ENCODE data around the gene COMMD3.

COMMD3 gene

GRCh38 chr10:22318772-22319171 is 2.6 kb downstream of the COMMD3 start:
- in situ Hi-C loops (cut with MboI; ENCODE audit: low sequenced_read_pairs), result loop anchor here (25.0 kb wide), 1 partner anchor 306 kb away; the partner anchor contains the start of gene DNAJC1

DNA sequence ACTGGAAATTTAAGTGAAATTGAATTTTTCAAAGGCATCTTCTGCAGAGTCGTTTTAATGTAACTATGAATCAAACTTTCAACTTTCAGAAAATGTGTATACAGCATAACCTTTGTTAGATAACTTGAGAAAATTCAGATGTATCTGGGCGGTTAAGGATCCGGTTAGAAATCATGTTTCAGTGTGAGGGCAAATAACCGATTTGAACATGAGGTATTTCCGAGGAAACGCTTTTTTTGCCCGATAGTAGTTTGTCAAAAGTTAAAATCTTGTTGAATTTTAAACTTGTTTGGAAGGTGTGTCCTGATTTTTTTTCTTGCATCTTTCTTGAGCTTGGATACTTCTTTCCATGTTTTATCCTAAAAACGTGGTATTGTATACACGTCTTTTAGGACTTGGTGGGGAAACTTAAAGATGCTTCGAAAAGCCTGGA is 3.4 kb downstream of the COMMD3 start:
- in situ Hi-C loops (cut with MboI; ENCODE audit: low sequenced_read_pairs), result loop anchor here (25.0 kb wide), 1 partner anchor 307 kb away; the partner anchor contains the start of gene DNAJC1

DNA sequence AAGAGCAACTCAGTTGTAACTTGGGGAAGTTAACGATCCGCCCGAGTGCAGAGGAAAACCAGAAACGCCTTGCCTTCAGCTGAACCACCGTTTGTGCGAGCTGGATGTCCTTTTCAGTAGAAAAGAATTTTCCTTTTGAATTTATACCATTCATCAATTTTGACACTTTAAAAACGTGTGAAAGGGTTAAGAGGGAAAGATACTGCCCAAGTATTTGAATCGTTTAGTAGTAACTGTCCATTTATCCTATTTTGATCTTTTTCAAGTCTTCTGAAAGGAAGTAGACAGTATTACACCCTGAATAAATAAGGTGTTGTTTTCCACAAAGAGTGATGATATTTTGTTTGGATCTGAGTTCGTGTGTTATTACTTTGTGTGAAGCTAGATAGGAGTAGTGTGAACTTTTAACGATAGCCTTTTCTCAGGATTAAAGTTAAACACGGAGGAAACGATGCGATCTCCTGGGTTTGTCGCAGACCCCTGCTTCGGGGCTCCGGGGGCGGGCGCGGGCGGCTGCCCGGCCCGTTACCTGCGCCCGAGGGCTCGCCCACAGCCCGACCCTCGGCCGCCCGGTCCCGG is 3.9 kb downstream of the COMMD3 start:
- in situ Hi-C loops (cut with MboI; ENCODE audit: low sequenced_read_pairs), result loop anchor here (25.0 kb wide), 1 partner anchor 308 kb away; the partner anchor contains the start of gene DNAJC1

- in situ Hi-C loops (cut with MboI; ENCODE audit: low sequenced_read_pairs), result loop anchor here (25.0 kb wide), 1 partner anchor 308 kb away; the partner anchor contains the start of gene DNAJC1
These were observed 4.5 kb downstream of the COMMD3 start, which contains the start of gene BMI1 for GRCh38 chr10:22320591-22321155. BMI1 (plus strand) TSS chr10:22321099; CDS start chr10:22326450, 5,351 bp downstream.

GRCh38 chr10:22321156-22321923 is 5.2 kb downstream of the COMMD3 start:
- in situ Hi-C loops (cut with MboI; ENCODE audit: low sequenced_read_pairs), result loop anchor here (25.0 kb wide), 1 partner anchor 309 kb away; the partner anchor contains the start of gene DNAJC1

- in situ Hi-C loops (cut with MboI; ENCODE audit: low sequenced_read_pairs), result loop anchor here (25.0 kb wide), 1 partner anchor 310 kb away; the partner anchor contains the start of gene DNAJC1
These were observed 5.9 kb downstream of the COMMD3 start for GRCh38 chr10:22321924-22322640.

DNA sequence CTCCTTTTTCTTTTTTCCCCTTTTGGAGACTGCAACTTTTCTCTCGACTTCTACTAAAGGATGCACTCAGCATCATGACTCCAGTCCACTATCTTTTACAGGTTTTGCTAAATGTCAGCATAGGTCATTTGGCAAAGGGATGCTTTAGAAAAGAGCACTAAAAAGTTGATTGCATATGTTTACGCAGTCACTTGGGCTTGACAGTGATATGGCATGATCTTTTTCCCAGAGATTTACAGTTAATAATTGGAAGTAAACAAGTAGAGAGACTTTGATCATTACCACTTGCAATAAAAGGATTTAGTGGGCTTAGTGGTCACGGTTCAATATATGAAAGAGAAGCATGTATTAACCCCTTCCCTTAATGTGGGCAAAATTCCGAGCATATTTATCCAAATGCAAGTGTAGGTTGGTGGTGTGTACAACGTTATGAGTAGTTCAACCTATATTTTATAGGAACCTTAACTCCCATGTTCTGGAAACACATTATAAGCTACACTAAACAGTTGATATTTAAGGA is 6.5 kb downstream of the COMMD3 start:
- in situ Hi-C loops (cut with MboI; ENCODE audit: low sequenced_read_pairs), result loop anchor here (25.0 kb wide), 1 partner anchor 310 kb away; the partner anchor contains the start of gene DNAJC1

- in situ Hi-C loops (cut with MboI; ENCODE audit: low sequenced_read_pairs), result loop anchor here (25.0 kb wide), 1 partner anchor 311 kb away; the partner anchor contains the start of gene DNAJC1
These were observed 7.5 kb downstream of the COMMD3 start for GRCh38 chr10:22323538-22324305.

- in situ Hi-C loops (cut with MboI; ENCODE audit: low sequenced_read_pairs), result loop anchor here (25.0 kb wide), 1 partner anchor 312 kb away; the partner anchor contains the start of gene DNAJC1
These were observed 8.2 kb downstream of the COMMD3 start for GRCh38 chr10:22324413-22324812.

DNA sequence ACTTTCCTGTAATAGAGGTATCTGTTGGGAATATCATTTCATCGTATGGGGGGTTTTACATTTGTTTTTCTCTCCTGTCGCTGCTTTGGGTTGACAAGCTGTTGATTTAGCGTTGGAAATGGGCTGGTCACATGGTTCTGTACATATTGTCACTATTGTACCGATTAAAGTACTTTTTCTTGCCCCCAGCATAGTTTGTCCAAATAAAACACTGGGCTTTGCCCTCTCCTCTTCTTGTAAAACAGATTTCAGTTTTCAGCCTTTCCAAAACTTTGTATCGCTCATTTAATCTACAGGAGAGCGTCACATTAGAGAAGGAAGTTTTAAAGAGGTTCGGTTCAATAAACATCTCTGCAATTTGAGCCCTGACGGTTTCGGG is 8.7 kb downstream of the COMMD3 start:
- in situ Hi-C loops (cut with MboI; ENCODE audit: low sequenced_read_pairs), result loop anchor here (25.0 kb wide), 1 partner anchor 313 kb away; the partner anchor contains the start of gene DNAJC1

GRCh38 chr10:22325272-22326144 is 9.3 kb downstream of the COMMD3 start:
- in situ Hi-C loops (cut with MboI; ENCODE audit: low sequenced_read_pairs), result no loop called here

DNA sequence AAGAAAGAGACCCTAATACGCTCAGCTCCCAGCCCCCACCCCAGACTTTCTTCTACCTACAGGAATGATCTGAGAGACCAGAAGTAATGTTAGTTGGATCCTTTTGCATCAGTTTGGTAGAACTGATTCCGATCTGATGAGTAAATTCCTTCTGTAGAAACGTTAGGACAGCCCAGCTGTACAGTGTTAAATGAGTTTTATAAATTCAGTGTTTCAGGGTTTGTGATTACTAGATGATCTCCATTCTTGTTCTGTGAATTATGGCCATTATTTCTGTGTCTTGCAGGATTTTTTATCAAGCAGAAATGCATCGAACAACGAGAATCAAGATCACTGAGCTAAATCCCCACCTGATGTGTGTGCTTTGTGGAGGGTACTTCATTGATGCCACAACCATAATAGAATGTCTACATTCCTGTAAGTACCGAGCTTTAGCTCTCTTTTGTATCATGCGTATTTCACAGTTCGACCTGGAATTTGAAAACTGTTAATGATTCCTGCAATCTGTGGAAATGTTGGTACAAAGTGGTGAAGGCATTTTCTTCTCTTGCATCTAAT is 10.0 kb downstream of the COMMD3 start:
- in situ Hi-C loops (cut with MboI; ENCODE audit: low sequenced_read_pairs), result no loop called here

DNA sequence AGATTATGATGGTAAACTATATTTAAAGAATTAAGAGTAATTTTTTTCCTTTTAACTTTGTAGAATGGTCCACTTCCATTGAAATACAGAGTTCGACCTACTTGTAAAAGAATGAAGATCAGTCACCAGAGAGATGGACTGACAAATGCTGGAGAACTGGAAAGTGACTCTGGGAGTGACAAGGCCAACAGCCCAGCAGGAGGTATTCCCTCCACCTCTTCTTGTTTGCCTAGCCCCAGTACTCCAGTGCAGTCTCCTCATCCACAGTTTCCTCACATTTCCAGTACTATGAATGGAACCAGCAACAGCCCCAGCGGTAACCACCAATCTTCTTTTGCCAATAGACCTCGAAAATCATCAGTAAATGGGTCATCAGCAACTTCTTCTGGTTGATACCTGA is 13.0 kb downstream of the COMMD3 start:
- in situ Hi-C loops (cut with MboI; ENCODE audit: low sequenced_read_pairs), result no loop called here

DNA sequence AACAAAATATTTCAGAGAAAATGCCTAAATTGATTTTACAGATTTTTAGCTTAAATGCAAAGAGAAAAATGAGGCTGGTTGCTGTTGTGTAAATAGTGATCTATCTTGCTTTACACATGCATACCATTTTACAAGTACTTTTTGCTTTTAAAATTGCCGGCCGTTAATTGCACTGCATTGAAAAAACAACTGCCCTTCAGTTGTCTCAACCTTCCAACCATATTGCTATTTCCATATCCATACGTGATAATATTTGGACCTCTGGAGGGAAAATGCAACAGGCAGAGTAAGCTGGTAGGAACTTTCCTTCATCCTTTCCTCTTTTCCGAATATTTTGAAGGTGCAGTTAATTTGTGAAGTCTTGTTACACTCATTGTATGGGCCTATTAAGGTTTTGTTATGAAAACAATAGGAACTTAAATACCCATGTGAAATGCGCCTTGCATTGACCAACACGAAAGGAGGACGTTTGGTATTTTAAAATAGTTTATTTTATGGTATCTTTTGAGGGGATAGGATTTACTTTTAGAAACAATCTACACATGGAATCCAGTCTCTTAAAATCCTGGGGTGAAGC is 16.0 kb downstream of the COMMD3 start:
- in situ Hi-C loops (cut with MboI; ENCODE audit: low sequenced_read_pairs), result no loop called here

- in situ Hi-C loops (cut with MboI; ENCODE audit: low sequenced_read_pairs), result no loop called here
These were observed 17.2 kb downstream of the COMMD3 start for GRCh38 chr10:22333167-22333974.

DNA sequence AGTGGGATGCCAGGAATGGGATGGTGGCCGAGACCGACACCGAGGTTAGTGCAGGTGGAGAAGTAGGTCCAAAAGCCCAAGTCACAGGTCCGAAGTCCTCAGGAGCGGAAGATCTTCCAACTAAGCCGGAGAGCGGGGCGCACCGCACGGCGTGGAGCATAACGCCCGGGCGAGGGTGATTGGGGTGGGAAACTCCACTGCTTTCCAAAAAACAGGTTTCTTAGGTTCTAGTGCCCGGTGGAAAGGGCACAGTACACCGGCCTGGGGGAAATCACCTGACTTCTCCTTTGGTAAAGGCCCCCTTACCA is 17.7 kb downstream of the COMMD3 start:
- in situ Hi-C loops (cut with MboI; ENCODE audit: low sequenced_read_pairs), result no loop called here

GRCh38 chr10:22334414-22335172 is 18.4 kb downstream of the COMMD3 start:
- in situ Hi-C loops (cut with MboI; ENCODE audit: low sequenced_read_pairs), result no loop called here

Measured in HL-60/S4 treated with retinoic acid at 250 ng/mL for 4 days and 3 days (cell line).